GM21423 (cell line): Measurements from ENCODE around the gene PDLIM5.
"Not testable (repeated sequence)": the region's sequence is repeated elsewhere in the genome, so short reads cannot be mapped to it uniquely, and the experiment has no call there.

ENCODE experiments used
- ATAC-seq: cut with Tn5 transposase; IDR thresholded peaks from one replicate; pipeline ENCODE4 v1.9.1; 2021; ENCODE audit warnings: mild to moderate bottlenecking, moderate library complexity; ENCODE audit not compliant: unreplicated experiment

Gene PDLIM5

GRCh38 chr4:94489098-94489497 is 37.4 kb downstream of the PDLIM5 start:
- no peak for ATAC-seq

GRCh38 chr4:94490437-94490836 is 38.7 kb downstream of the PDLIM5 start:
- no peak for ATAC-seq

GRCh38 chr4:94491322-94491721 is 39.6 kb downstream of the PDLIM5 start:
- no peak for ATAC-seq

GRCh38 chr4:94495408-94495807 is 43.7 kb downstream of the PDLIM5 start:
- ATAC-seq = no peak

GRCh38 chr4:94497690-94498089 is 45.9 kb downstream of the PDLIM5 start:
- no peak for ATAC-seq

- ATAC-seq = no peak
Measured at GRCh38 chr4:94498502-94498901, 46.8 kb downstream of the PDLIM5 start.

GRCh38 chr4:94500685-94501084 is 48.9 kb downstream of the PDLIM5 start:
- ATAC-seq = no peak

- ATAC-seq = no peak
Measured at GRCh38 chr4:94504545-94504944, 52.8 kb downstream of the PDLIM5 start.

GRCh38 chr4:94506822-94507221 is 55.1 kb downstream of the PDLIM5 start:
- ATAC-seq = no peak

GRCh38 chr4:94507281-94507680 is 55.5 kb downstream of the PDLIM5 start:
- ATAC-seq = no peak

- no peak for ATAC-seq
Measured at GRCh38 chr4:94507708-94508107, 56.0 kb downstream of the PDLIM5 start.

- no peak for ATAC-seq
Measured at GRCh38 chr4:94508296-94508695, 56.6 kb downstream of the PDLIM5 start.

- no peak for ATAC-seq
Measured at GRCh38 chr4:94508806-94509205, 57.1 kb downstream of the PDLIM5 start.

GRCh38 chr4:94511591-94511990 is 59.8 kb downstream of the PDLIM5 start:
- no peak for ATAC-seq

- ATAC-seq = not testable (repeated sequence)
Measured at GRCh38 chr4:94513532-94513931, 61.8 kb downstream of the PDLIM5 start.

GRCh38 chr4:94515365-94515764 is 63.6 kb downstream of the PDLIM5 start:
- ATAC-seq = no peak

GRCh38 chr4:94516067-94516466 is 64.3 kb downstream of the PDLIM5 start:
- ATAC-seq = no peak

- no peak for ATAC-seq
Measured at GRCh38 chr4:94516999-94517398, 65.3 kb downstream of the PDLIM5 start.

GRCh38 chr4:94517492-94517891 is 65.8 kb downstream of the PDLIM5 start:
- no peak for ATAC-seq

- peak; percentile 57 for ATAC-seq
Measured at GRCh38 chr4:94519019-94519418, 67.3 kb downstream of the PDLIM5 start.

GRCh38 chr4:94519925-94520789 is 68.4 kb downstream of the PDLIM5 start:
- ATAC-seq = no peak

- ATAC-seq = no peak
Measured at GRCh38 chr4:94523033-94523580, 71.4 kb downstream of the PDLIM5 start.

- no peak for ATAC-seq
Measured at GRCh38 chr4:94523617-94524016, 71.9 kb downstream of the PDLIM5 start.
